Adrenal gland (tissue), 5 donors: ENCODE measurements around the gene NFIC.

Source experiments
- CTCF ChIP-seq, 6 experiments: fragments of 450-650 bp in 4 of 6; fragments of 200-600 bp in 2 of 6; sonication (generic) in 1 of 6; IDR thresholded peaks; 1 replicate in 5 of 6; 2 replicates in 1 of 6; pipeline versions ENCODE4 v1.5.1 to v1.8.0; 2016 to 2021; ENCODE audit warnings: antibody characterized with exemption in 6 of 6, mild to moderate bottlenecking in 2 of 6, moderate library complexity in 1 of 6
- POLR2A ChIP-seq, 2 donors: fragments of 450-650 bp; IDR thresholded peaks; one replicate each; pipeline ENCODE4 v1.6.1; 2017; ENCODE audit warnings: antibody characterized with exemption in 2 of 2, mild to moderate bottlenecking in 2 of 2, moderate library complexity in 1 of 2
- donor health status: DM: no; HTN: no; CAD: no.

GRCh38 chr19:3373971-3374368 lies 7.6 kb downstream of the NFIC start:
- TF ChIP-seq CTCF (IDR thresholded peaks at IDR 0.05) (no peak), POLR2A (IDR thresholded peaks at IDR 0.05) (no peak)
